Kidney (tissue), 14 donors: ENCODE data around the gene RTL1. TPM values are rescaled to one million over a fixed set of nuclear protein-coding genes. Genes with fewer than 3 reads are reported as not detected.
A peak's percentile ranks its signal among the peaks of the same experiment; 100 is the strongest.

Experiments
- DNase-seq, 5 donors: peaks; one replicate each; pipeline ENCODE4 v3.0.0-alpha.2; 2013 to 2020
- FAIRE-seq: peaks from 2 replicates; lab custom pipeline; 2012; peaks lifted over from hg19 to GRCh38; lab: Jason Lieb, UNC
- H3K27ac ChIP-seq, 2 donors: one replicate each; pipeline ENCODE4 v1.7.0; 2013; ENCODE audit warnings: low read depth in 2 of 2, low read length in 2 of 2, inconsistent platforms in 1 of 2
- H3K27me3 ChIP-seq: one replicate; pipeline ENCODE4 v1.7.1; 2013; ENCODE audit warnings: low read length, inconsistent platforms; ENCODE audit not compliant: control insufficient read depth, insufficient read depth
- H3K36me3 ChIP-seq, 3 donors: one replicate each; pipeline versions ENCODE4 v1.7.0 to v1.7.1; 2013; ENCODE audit warnings: low read length in 3 of 3, control low read depth in 1 of 3, inconsistent platforms in 1 of 3; ENCODE audit not compliant: insufficient read depth in 3 of 3, control insufficient read depth in 2 of 3
- H3K4me1 ChIP-seq, 3 donors: one replicate each; pipeline versions ENCODE4 v1.7.0 to v1.7.1; 2013; ENCODE audit warnings: low read length in 3 of 3, inconsistent platforms in 1 of 3, low read depth in 1 of 3; ENCODE audit not compliant: control insufficient read depth in 2 of 3, insufficient read depth in 2 of 3
- H3K4me3 ChIP-seq, 3 donors: one replicate each; pipeline versions ENCODE4 v1.7.0 to v1.8.1; 2013; ENCODE audit warnings: low read length in 3 of 3, control low read depth in 1 of 3, inconsistent platforms in 1 of 3
- H3K9ac ChIP-seq, 3 donors: one replicate each; pipeline versions ENCODE4 v1.7.0 to v1.7.1; 2013; ENCODE audit warnings: low read length in 3 of 3, control low read depth in 1 of 3, inconsistent platforms in 1 of 3
- H3K9me3 ChIP-seq, 3 donors: one replicate each; pipeline versions ENCODE4 v1.7.0 to v1.7.1; 2013; ENCODE audit warnings: low read length in 3 of 3, control low read depth in 1 of 3, inconsistent platforms in 1 of 3; ENCODE audit not compliant: control insufficient read depth in 2 of 3, insufficient read depth in 1 of 3
- CTCF ChIP-seq: IDR thresholded peaks from 3 replicates; pipeline ENCODE4 v1.5.1; 2012; ENCODE audit warnings: mild to moderate bottlenecking, moderate library complexity, borderline replicate concordance; ENCODE audit not compliant: insufficient read depth; ENCODE audit errors: extremely low read depth
- intact Hi-C: fragments of 100-400 bp; cut with DNase I; formaldehyde crosslinking; loops from one replicate; pipeline ENCODE4 v1.11.1; 2022
- polyA plus RNA-seq: library from polyadenylated mRNA; stranded (reverse); fragments of 350-450 nt; fragmentation: Illumina TruSeq; extraction: RNeasy Lipid Tissue Mini Kit (QIAGEN cat#74804); gene quantifications from one replicate; pipeline ENCODE4 v1.2.3, GENCODE V29; 2014; ENCODE audit warnings: low read depth, low replicate concordance; ENCODE audit not compliant: insufficient read depth
- total RNA-seq: library from RNA; stranded (reverse); fragmentation: NEBNext Ultra II Directional; extraction: Animal tissue kit (Norgen Biotek cat#: 25700); gene quantifications from one replicate; pipeline ENCODE4 v1.2.1, GENCODE V29; 2021
- donor health status: control.
- donor health status: control.
- donor health status: control.
- donor health status: control.
- donor health status: control.
- donor health status: DM: yes; HTN: yes; CAD: no.
- donor health status: Normal renal cell carcinoma (clear cell type).

Gene RTL1
- total and polyA plus RNA-seq, 2 donors from 2014 or later, result not detected

- intact Hi-C loops, result no loop called here
- FAIRE-seq, result no peak
- no peaks in the 10 kb centered on the region for H3K36me3 ChIP-seq
- no peaks in the 10 kb centered on the region for H3K27me3 ChIP-seq
- no peak overlapping the region for H3K4me3 ChIP-seq
- no peaks in the 10 kb centered on the region for H3K4me1 ChIP-seq
- no peak for DNase-seq
- TF ChIP-seq CTCF, result no peak
- H3K9ac ChIP-seq, result no peak overlapping the region
- no peaks in the 10 kb centered on the region for H3K9me3 ChIP-seq
- H3K27ac ChIP-seq, result no peak overlapping the region
Observed at GRCh38 chr14:100864960-100865681, 38.4 kb downstream of the RTL1 start.

- H3K36me3 ChIP-seq, result no peaks in the 10 kb centered on the region
- H3K27ac ChIP-seq, result no peak overlapping the region
- intact Hi-C loops, result no loop called here
- H3K9me3 ChIP-seq, result no peaks in the 10 kb centered on the region
- no peak for TF ChIP-seq CTCF
- H3K27me3 ChIP-seq, result no peaks in the 10 kb centered on the region
- no peak overlapping the region for H3K4me3 ChIP-seq
- DNase-seq (peak in 2 of 5 donors; percentile 11 to 41), FAIRE-seq (no peak)
- H3K4me1 ChIP-seq, result no peaks in the 10 kb centered on the region
- no peak overlapping the region for H3K9ac ChIP-seq
Observed at GRCh38 chr14:100864206-100864605, 39.3 kb downstream of the RTL1 start.

GRCh38 chr14:100862793-100863192 lies 40.7 kb downstream of the RTL1 start:
- H3K27me3 ChIP-seq, result no peaks in the 10 kb centered on the region
- no peaks in the 10 kb centered on the region for H3K36me3 ChIP-seq
- H3K27ac ChIP-seq, result no peak overlapping the region
- FAIRE-seq (no peak), DNase-seq (no peak)
- TF ChIP-seq CTCF, result no peak
- intact Hi-C loops, result no loop called here
- no peak overlapping the region for H3K4me3 ChIP-seq
- no peaks in the 10 kb centered on the region for H3K4me1 ChIP-seq
- no peak overlapping the region for H3K9ac ChIP-seq
- no peaks in the 10 kb centered on the region for H3K9me3 ChIP-seq
